Caco-2 (cell line): ENCODE results near the gene SLX9. TPM values are rescaled to one million over a fixed set of nuclear protein-coding genes. Genes with fewer than 3 reads are reported as not detected.

ENCODE experiments used
- BruUV-seq: library from RNA; stranded (reverse); fragments of 400-500 nt; replicated peaks from 2 replicates; lab custom pipeline; 2021; lab: Mats Ljungman, UMichigan
- CTCF ChIA-PET: fragments of 300-600 bp; sonication (Branson Sonifier 250); formaldehyde crosslinking; loops from one replicate; lab custom pipeline; 2022; ENCODE audit warnings: antibody characterized with exemption; lab: Charles Lee
- POLR2A ChIA-PET: fragments of 300-600 bp; sonication (Branson Sonifier 250); formaldehyde crosslinking; loops from one replicate; lab custom pipeline; 2022; ENCODE audit warnings: antibody characterized with exemption; lab: Charles Lee
- DNase-seq, 2 experiments: peaks; one replicate each; pipeline versions ENCODE4 v3.0.0 to v3.0.0-alpha.2; 2020 to 2022
- H3K27me3 ChIP-seq: replicated peaks from 2 replicates; pipeline ENCODE4 v1.6.0; 2011; ENCODE audit warnings: low read length; ENCODE audit not compliant: control insufficient read depth, insufficient read depth
- H3K36me3 ChIP-seq: 2 replicates; pipeline ENCODE4 v1.5.1; 2011; ENCODE audit warnings: low read length; ENCODE audit not compliant: control insufficient read depth, insufficient read depth
- H3K4me1 ChIP-seq: fragments of 250-450 bp; sonication (Bioruptor Pico); 2 replicates; pipeline ENCODE4 v1.5.1; 2020; ENCODE audit warnings: mild to moderate bottlenecking
- H3K4me3 ChIP-seq: 2 replicates; pipeline ENCODE4 v1.5.1; 2011; ENCODE audit warnings: low read depth, mild to moderate bottlenecking, control low read depth, low read length
- H3K9me3 ChIP-seq: fragments of 250-450 bp; sonication (Bioruptor Pico); 2 replicates; pipeline ENCODE4 v1.5.1; 2020; ENCODE audit warnings: mild to moderate bottlenecking, moderate library complexity
- H3K27ac Mint-ChIP-seq: one replicate; pipeline ENCODE4 v1.8.0; 2022; ENCODE audit warnings: mixed read lengths; ENCODE audit not compliant: unreplicated experiment
- H3K27me3 Mint-ChIP-seq: one replicate; pipeline ENCODE4 v1.8.0; 2022; ENCODE audit warnings: mixed read lengths; ENCODE audit not compliant: insufficient read depth, unreplicated experiment
- H3K36me3 Mint-ChIP-seq: one replicate; pipeline ENCODE4 v1.8.0; 2022; ENCODE audit warnings: mild to moderate bottlenecking, mixed read lengths; ENCODE audit not compliant: insufficient read depth, unreplicated experiment
- H3K4me1 Mint-ChIP-seq: one replicate; pipeline ENCODE4 v1.8.0; 2022; ENCODE audit warnings: low read depth, mixed read lengths; ENCODE audit not compliant: unreplicated experiment
- H3K4me3 Mint-ChIP-seq: one replicate; pipeline ENCODE4 v1.8.0; 2022; ENCODE audit warnings: mild to moderate bottlenecking, moderate library complexity, mixed read lengths; ENCODE audit not compliant: unreplicated experiment
- H3K9me3 Mint-ChIP-seq: one replicate; pipeline ENCODE4 v1.8.0; 2022; ENCODE audit warnings: mixed read lengths; ENCODE audit not compliant: unreplicated experiment
- CTCF ChIP-seq, 2 experiments: fragments of 200-600 bp in 1 of 2; IDR thresholded peaks; 1 replicate in 1 of 2; 2 replicates in 1 of 2; pipeline versions ENCODE4 v1.5.1 to v1.8.0; 2011 to 2022; ENCODE audit warnings: antibody characterized with exemption in 1 of 2, control low read depth in 1 of 2, inconsistent platforms in 1 of 2, low read depth in 1 of 2, low read length in 1 of 2, mild to moderate bottlenecking in 1 of 2, moderate library complexity in 1 of 2; ENCODE audit not compliant: insufficient read depth in 1 of 2, severe bottlenecking in 1 of 2, unreplicated experiment in 1 of 2
- intact Hi-C: fragments of 100-400 bp; cut with micrococcal nuclease; formaldehyde crosslinking; loops from one replicate; pipeline ENCODE4 v1.10.0; 2022; ENCODE audit not compliant: unreplicated experiment
- total RNA-seq: library from RNA; stranded (reverse); gene quantifications from 2 replicates; pipeline ENCODE4 v1.2.3, GENCODE V29; 2022

The SLX9 gene
- total RNA-seq, 1 experiment from 2014 or later: 62.1 TPM

DNA sequence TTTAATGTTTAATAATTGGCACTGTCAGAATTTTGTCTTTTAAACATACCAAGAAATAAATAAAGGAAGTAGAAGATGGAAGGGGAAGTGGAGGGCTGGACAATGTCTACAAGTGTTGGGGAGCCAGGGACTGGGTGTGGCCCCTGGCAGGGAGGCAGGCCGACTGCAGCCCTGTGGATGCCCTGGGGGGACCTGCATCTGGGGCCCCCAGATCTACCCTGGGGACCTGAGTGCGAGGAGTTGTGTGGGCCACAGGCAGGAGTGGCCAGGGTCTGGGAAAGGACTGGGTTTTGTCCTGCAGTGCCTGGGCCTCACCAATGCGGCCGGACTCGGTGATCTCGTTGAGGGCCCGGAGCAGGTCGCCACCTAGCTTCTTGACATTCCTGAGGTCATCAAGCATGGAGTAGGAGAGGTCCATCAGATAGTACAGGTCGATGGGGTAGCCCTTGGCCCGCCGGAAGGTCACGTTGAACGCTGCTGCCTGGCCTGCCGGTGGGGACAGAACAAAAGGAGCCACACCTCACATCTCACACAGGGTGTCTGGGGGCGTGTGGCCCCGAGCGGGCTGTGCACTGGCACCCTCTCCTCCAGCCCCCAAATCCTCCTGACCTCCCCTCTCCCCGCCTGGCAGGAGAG is 36.7 kb upstream of the SLX9 start:
- no TSS peak for BruUV-seq
- H3K36me3 ChIP-seq: no peaks in the 10 kb centered on the region
- Mint-ChIP-seq H3K36me3 (no peaks in the 10 kb centered on the region), H3K9me3 (no peaks in the 10 kb centered on the region), H3K27me3 (no peaks in the 10 kb centered on the region), H3K4me1 (no peaks in the 10 kb centered on the region), H3K4me3 (no peak overlapping the region), H3K27ac (no peak overlapping the region)
- H3K4me1 ChIP-seq: no peaks in the 10 kb centered on the region
- no peak for DNase-seq
- H3K27me3 ChIP-seq: no peaks in the 10 kb centered on the region; the same call in 1 of the 2 replicates
- ChIA-PET CTCF (no interaction called here), POLR2A (no interaction called here)
- intact Hi-C loops: no loop called here
- no peak overlapping the region for H3K4me3 ChIP-seq
- no peaks in the 10 kb centered on the region for H3K9me3 ChIP-seq
- no peak for TF ChIP-seq CTCF (IDR thresholded peaks at IDR 0.05; ENCODE audit: insufficient read depth in 1 of 2, low read depth in 1 of 2, low read length in 1 of 2, severe bottlenecking in 1 of 2, unreplicated experiment in 1 of 2)

GRCh38 chr21:44903689-44904088 is 36.1 kb upstream of the SLX9 start:
- no peak for TF ChIP-seq CTCF (IDR thresholded peaks at IDR 0.05; ENCODE audit: insufficient read depth in 1 of 2, low read depth in 1 of 2, low read length in 1 of 2, severe bottlenecking in 1 of 2, unreplicated experiment in 1 of 2)
- H3K27ac Mint-ChIP-seq: no peak overlapping the region
- no TSS peak for BruUV-seq

GRCh38 chr21:44904141-44904923 is 35.5 kb upstream of the SLX9 start:
- Histone ChIP-seq H3K9me3 (no peaks in the 10 kb centered on the region), H3K4me3 (no peak overlapping the region), H3K36me3 (no peaks in the 10 kb centered on the region), H3K4me1 (no peaks in the 10 kb centered on the region), H3K27me3 (no peaks in the 10 kb centered on the region; the same call in 1 of the 2 replicates)
- H3K4me3 Mint-ChIP-seq: no peak overlapping the region
- DNase-seq: no peak
- TF ChIP-seq CTCF (IDR thresholded peaks at IDR 0.05; ENCODE audit: insufficient read depth in 1 of 2, low read depth in 1 of 2, low read length in 1 of 2, severe bottlenecking in 1 of 2, unreplicated experiment in 1 of 2): no peak
- no TSS peak for BruUV-seq
- H3K9me3 Mint-ChIP-seq: no peaks in the 10 kb centered on the region
- ChIA-PET CTCF (no interaction called here), POLR2A (no interaction called here)
- no peak overlapping the region for H3K27ac Mint-ChIP-seq
- no peaks in the 10 kb centered on the region for H3K36me3 Mint-ChIP-seq
- peaks cover 2% of the 10 kb centered on the region for H3K27me3 Mint-ChIP-seq
- H3K4me1 Mint-ChIP-seq: no peaks in the 10 kb centered on the region
- intact Hi-C loops: no loop called here

More at GRCh38 chr21:44903689-44904088, 36.1 kb upstream of the SLX9 start:
- H3K36me3 Mint-ChIP-seq: no peaks in the 10 kb centered on the region
- no peaks in the 10 kb centered on the region for H3K27me3 Mint-ChIP-seq
- POLR2A ChIA-PET: no interaction called here
- DNase-seq: no peak
- no peaks in the 10 kb centered on the region for H3K4me1 Mint-ChIP-seq
- Histone ChIP-seq H3K36me3 (no peaks in the 10 kb centered on the region), H3K27me3 (no peaks in the 10 kb centered on the region; the same call in 1 of the 2 replicates), H3K4me3 (no peak overlapping the region), H3K4me1 (no peaks in the 10 kb centered on the region), H3K9me3 (no peaks in the 10 kb centered on the region)
- H3K9me3 Mint-ChIP-seq: no peaks in the 10 kb centered on the region
- intact Hi-C loops: no loop called here
- CTCF ChIA-PET: no interaction called here
- no peak overlapping the region for H3K4me3 Mint-ChIP-seq
